ENCODE data around the gene GUCD1. TPM values are rescaled to one million over a fixed set of nuclear protein-coding genes. Genes with fewer than 3 reads are reported as not detected.

The GUCD1 gene
- total RNA-seq, 1 donor from 2014 or later, result 267 TPM

- DNase-seq (ENCODE audit: low read depth, low spot score), result no peak
These were observed 51.0 kb downstream of the GUCD1 start for GRCh38 chr22:24503843-24504338.

- DNase-seq (ENCODE audit: low read depth, low spot score), result peak; percentile 17
These were observed 51.6 kb downstream of the GUCD1 start for GRCh38 chr22:24503137-24503842.

GRCh38 chr22:24502541-24502940, 52.4 kb downstream of the GUCD1 start:
- DNase-seq (ENCODE audit: low read depth, low spot score), result no peak

DNA sequence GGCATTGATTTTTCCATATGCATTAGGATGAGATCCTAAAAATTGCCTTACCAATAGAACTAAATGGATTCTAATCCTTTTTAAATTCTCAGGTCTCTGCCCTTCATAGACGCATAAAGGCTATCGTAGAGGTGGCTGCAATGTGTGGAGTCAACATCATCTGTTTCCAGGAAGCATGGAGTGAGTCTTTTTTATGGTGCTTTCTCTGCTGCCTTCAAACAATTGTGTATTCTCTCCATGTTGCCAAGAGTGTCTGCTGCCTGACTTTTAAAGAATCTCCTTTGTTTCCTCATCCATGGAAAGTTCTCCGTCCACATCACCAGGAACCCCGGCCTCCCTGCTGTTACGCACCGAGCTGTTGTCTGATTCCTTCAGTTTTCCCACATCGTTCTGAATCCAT, 52.9 kb downstream of the GUCD1 start:
- DNase-seq (ENCODE audit: low read depth, low spot score), result no peak

GRCh38 chr22:24501301-24502005, 53.5 kb downstream of the GUCD1 start:
- DNase-seq (ENCODE audit: low read depth, low spot score), result no peak

- no peak for DNase-seq (ENCODE audit: low read depth, low spot score)
These were observed 54.6 kb downstream of the GUCD1 start for GRCh38 chr22:24500277-24500820.

- DNase-seq (ENCODE audit: low read depth, low spot score), result no peak
These were observed 55.1 kb downstream of the GUCD1 start for GRCh38 chr22:24499706-24500276.

DNA sequence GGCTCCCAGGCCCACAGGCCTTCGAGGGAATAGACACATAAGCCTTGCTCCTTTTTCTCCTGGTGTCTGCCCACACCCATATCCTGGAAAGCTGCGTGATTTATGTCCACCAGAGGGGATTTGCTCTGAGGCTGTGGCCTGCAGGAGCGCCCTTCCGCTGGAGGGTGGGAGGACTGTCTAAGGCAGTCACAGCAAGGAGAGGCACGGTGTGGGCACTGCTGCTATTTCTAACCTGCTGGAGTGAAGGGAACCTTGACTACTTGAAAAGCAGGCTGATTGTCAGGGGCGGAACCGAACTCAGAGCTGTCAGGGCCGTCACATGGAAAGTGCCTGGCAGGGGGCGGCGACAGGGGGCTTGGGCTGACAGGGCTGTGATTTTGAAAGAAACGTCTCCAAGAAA, 56.1 kb downstream of the GUCD1 start:
- no peak for DNase-seq (ENCODE audit: low read depth, low spot score)

GRCh38 chr22:24497841-24498258, 57.1 kb downstream of the GUCD1 start:
- DNase-seq (ENCODE audit: low read depth, low spot score), result no peak

- DNase-seq (ENCODE audit: low read depth, low spot score), result no peak
These were observed 58.3 kb downstream of the GUCD1 start for GRCh38 chr22:24496661-24497060.

DNA sequence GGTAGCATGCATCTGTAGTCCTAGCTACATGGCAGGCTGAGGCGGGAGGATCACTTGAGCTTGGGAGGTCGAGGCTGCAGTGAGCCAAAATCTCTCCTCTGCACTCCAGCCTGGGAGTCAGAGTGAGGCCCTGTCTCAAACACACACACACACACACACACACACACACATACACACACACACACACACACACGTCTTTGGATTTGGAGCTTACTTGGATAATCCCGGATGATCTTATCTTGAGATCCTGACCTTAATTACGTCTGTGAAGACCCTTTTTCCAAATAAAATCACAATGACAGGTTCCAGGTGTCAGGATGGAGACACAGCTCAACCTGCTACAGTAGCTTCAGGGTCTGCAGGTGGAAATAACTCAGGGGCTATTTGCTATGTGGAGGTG, 58.7 kb downstream of the GUCD1 start:
- DNase-seq (ENCODE audit: low read depth, low spot score), result no peak

- no peak for DNase-seq (ENCODE audit: low read depth, low spot score)
These were observed 59.6 kb downstream of the GUCD1 start for GRCh38 chr22:24495365-24495675.

- DNase-seq (ENCODE audit: low read depth, low spot score), result no peak
These were observed 60.2 kb downstream of the GUCD1 start, which contains the start of gene UPB1 for GRCh38 chr22:24494528-24495364. UPB1 (plus strand) TSS chr22:24495332; CDS start chr22:24495404, 72 bp downstream.

- no peak for DNase-seq (ENCODE audit: low read depth, low spot score)
These were observed 60.8 kb downstream of the GUCD1 start for GRCh38 chr22:24494167-24494527.

DNA sequence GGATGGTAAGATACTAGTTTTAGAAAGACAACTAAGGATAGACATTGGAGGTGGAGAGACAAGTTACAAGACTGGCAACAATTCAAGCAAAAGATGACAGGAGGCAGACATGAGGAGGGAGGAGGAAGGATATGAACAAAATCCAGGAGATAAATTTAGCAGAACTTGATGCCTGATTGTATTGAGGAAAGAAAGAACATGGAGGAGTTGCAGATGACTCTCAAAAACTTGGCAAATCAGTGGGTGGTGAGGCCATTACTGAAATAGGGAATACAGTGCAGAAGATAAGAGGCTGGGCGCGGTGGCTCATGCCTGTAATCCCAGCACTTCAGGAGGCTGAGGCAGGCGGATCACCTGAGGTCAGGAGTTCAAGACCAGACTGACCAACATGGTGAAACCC, 62.5 kb downstream of the GUCD1 start:
- DNase-seq (ENCODE audit: low read depth, low spot score), result no peak

Other genes with a start within 250 kb of the GUCD1 start
- gene ADORA2A, start 127.5 kb downstream of the GUCD1 start, total RNA-seq, result 35.5 and 113 TPM in 2 replicates
- 0.32 and 0.40 TPM in 2 replicates for gene UPB1, start 59.8 kb downstream of the GUCD1 start, total RNA-seq
- gene SNRPD3, start 861 bp upstream of the GUCD1 start, total RNA-seq, result 242 and 306 TPM in 2 replicates
- 3.9 and 4.3 TPM in 2 replicates for gene LRRC75B, start 37.9 kb upstream of the GUCD1 start, total RNA-seq
- gene GGT1, start 48.1 kb upstream of the GUCD1 start, total RNA-seq, result 0.28 and 0.40 TPM in 2 replicates
- not detected in 2 replicates for gene PIWIL3, start 219.6 kb upstream of the GUCD1 start, total RNA-seq

Data from pulmonary artery endothelial cell (primary cell).